Endothelial cell of umbilical vein (primary cell): ENCODE measurements around the gene RECQL5. TPM values are rescaled to one million over a fixed set of nuclear protein-coding genes. Genes with fewer than 3 reads are reported as not detected.

Source experiments
- polyA plus RNA-seq, 4 experiments: library from polyadenylated mRNA; depleted of rRNA in 3 of 4; stranded (reverse) in 3 of 4; unstranded in 1 of 4; fragments of >200 nt; gene quantifications; 2 replicates each; pipeline versions ENCODE4 v1.2.1 to v1.2.3, GENCODE V29; 2011 to 2012; ENCODE audit warnings: missing spikeins in 1 of 4
- total RNA-seq: library from RNA; stranded (reverse); gene quantifications from 2 replicates; pipeline ENCODE4 v1.2.3, GENCODE V29; 2021

Gene RECQL5
- total and polyA plus RNA-seq, 2 donors (not counting 3 experiments of a cell fraction or from before 2014, with no cell fraction given), result 21.3 to 30.7 TPM

Other genes with a start within 250 kb of the RECQL5 start
- 68.4 and 69.2 TPM in 2 replicates for gene TMEM94, start 210.5 kb downstream of the RECQL5 start, total RNA-seq
- gene TMEM94, start 210.5 kb downstream of the RECQL5 start, polyA plus RNA-seq, result 75.9 and 131 TPM in 2 replicates
- 34.6 and 37.6 TPM in 2 replicates for gene CASKIN2, start 151.6 kb downstream of the RECQL5 start, total RNA-seq
- gene CASKIN2, start 151.6 kb downstream of the RECQL5 start, polyA plus RNA-seq, result 10.6 and 13.0 TPM in 2 replicates
- 16.7 and 22.3 TPM in 2 replicates for gene TSEN54, start 150.6 kb downstream of the RECQL5 start, total RNA-seq
- 26.3 and 28.8 TPM in 2 replicates for gene TSEN54, start 150.6 kb downstream of the RECQL5 start, polyA plus RNA-seq
- gene LLGL2, start 141.5 kb downstream of the RECQL5 start, total RNA-seq, result 5.4 and 5.8 TPM in 2 replicates
- 5.3 and 6.1 TPM in 2 replicates for gene LLGL2, start 141.5 kb downstream of the RECQL5 start, polyA plus RNA-seq
- gene MYO15B, start 79.4 kb downstream of the RECQL5 start, total RNA-seq, result 27.2 and 87.8 TPM in 2 replicates
- gene MYO15B, start 79.4 kb downstream of the RECQL5 start, polyA plus RNA-seq, result 10.2 and 15.7 TPM in 2 replicates
- gene SMIM5, start 33.7 kb downstream of the RECQL5 start, total RNA-seq, result not detected in 2 replicates
- gene SMIM5, start 33.7 kb downstream of the RECQL5 start, polyA plus RNA-seq, result not detected in 2 replicates
- 143 and 151 TPM in 2 replicates for gene SAP30BP, start 184 bp upstream of the RECQL5 start, total RNA-seq
- 112 and 116 TPM in 2 replicates for gene SAP30BP, start 184 bp upstream of the RECQL5 start, polyA plus RNA-seq
- 4.1 and 4.2 TPM in 2 replicates for gene ITGB4, start 54.3 kb upstream of the RECQL5 start, total RNA-seq
- gene ITGB4, start 54.3 kb upstream of the RECQL5 start, polyA plus RNA-seq, result 6.5 and 6.7 TPM in 2 replicates
- 45.8 and 47.0 TPM in 2 replicates for gene GALK1, start 98.0 kb upstream of the RECQL5 start, total RNA-seq
- gene GALK1, start 98.0 kb upstream of the RECQL5 start, polyA plus RNA-seq, result 63.7 and 90.1 TPM in 2 replicates
- 23.2 and 25.9 TPM in 2 replicates for gene UNK, start 117.7 kb upstream of the RECQL5 start, total RNA-seq
- 16.0 and 18.0 TPM in 2 replicates for gene UNK, start 117.7 kb upstream of the RECQL5 start, polyA plus RNA-seq
- gene UNC13D, start 177.2 kb upstream of the RECQL5 start, total RNA-seq, result 7.1 and 14.9 TPM in 2 replicates
- 6.9 and 7.7 TPM in 2 replicates for gene UNC13D, start 177.2 kb upstream of the RECQL5 start, polyA plus RNA-seq
- 120 and 126 TPM in 2 replicates for gene WBP2, start 188.2 kb upstream of the RECQL5 start, total RNA-seq
- 81.5 and 104 TPM in 2 replicates for gene WBP2, start 188.2 kb upstream of the RECQL5 start, polyA plus RNA-seq
- 56.7 and 67.7 TPM in 2 replicates for gene TRIM47, start 211.4 kb upstream of the RECQL5 start, total RNA-seq
- gene TRIM47, start 211.4 kb upstream of the RECQL5 start, polyA plus RNA-seq, result 75.1 and 85.3 TPM in 2 replicates
- gene TRIM65, start 229.8 kb upstream of the RECQL5 start, total RNA-seq, result 28.1 and 33.5 TPM in 2 replicates
- gene TRIM65, start 229.8 kb upstream of the RECQL5 start, polyA plus RNA-seq, result 18.6 and 19.3 TPM in 2 replicates
- 93.8 and 94.4 TPM in 2 replicates for gene MRPL38, start 237.7 kb upstream of the RECQL5 start, total RNA-seq
- 82.7 and 100 TPM in 2 replicates for gene MRPL38, start 237.7 kb upstream of the RECQL5 start, polyA plus RNA-seq